Spleen (tissue), 11 donors: Measurements from ENCODE around the gene CHST4. TPM values are rescaled to one million over a fixed set of nuclear protein-coding genes. Genes with fewer than 3 reads are reported as not detected.
"Not testable (repeated sequence)": the region's sequence is repeated elsewhere in the genome, so short reads cannot be mapped to it uniquely, and the experiment has no call there.

Experiments used
- DNase-seq: peaks from one replicate; pipeline ENCODE4 v3.0.0-alpha.2; 2020
- H3K27ac ChIP-seq, 8 donors: fragments of 200-600 bp; sonication (generic) in 7 of 8; 1 replicate in 4 of 8; 2 replicates in 4 of 8; pipeline versions ENCODE4 v1.5.0 to v1.8.0; 2016 to 2021; ENCODE audit warnings: inconsistent platforms in 4 of 8, mild to moderate bottlenecking in 4 of 8, moderate library complexity in 1 of 8
- H3K27me3 ChIP-seq, 7 donors: fragments of 200-600 bp; sonication (generic) in 6 of 7; replicated peaks in 1 of 7; 1 replicate in 4 of 7; 2 replicates in 3 of 7; pipeline versions ENCODE4 v1.5.0 to v1.8.0; 2016 to 2021; ENCODE audit warnings: inconsistent platforms in 3 of 7, mild to moderate bottlenecking in 1 of 7
- H3K36me3 ChIP-seq, 6 donors: fragments of 200-600 bp; sonication (generic) in 5 of 6; 1 replicate in 4 of 6; 2 replicates in 2 of 6; pipeline versions ENCODE4 v1.5.0 to v1.8.0; 2016 to 2021; ENCODE audit warnings: inconsistent platforms in 2 of 6
- H3K4me1 ChIP-seq, 6 donors: fragments of 200-600 bp; sonication (generic) in 5 of 6; 1 replicate in 3 of 6; 2 replicates in 3 of 6; pipeline versions ENCODE4 v1.5.0 to v1.8.0; 2016 to 2021; ENCODE audit warnings: inconsistent platforms in 3 of 6
- H3K4me3 ChIP-seq, 8 donors: fragments of 200-600 bp; sonication (generic) in 7 of 8; 1 replicate in 4 of 8; 2 replicates in 4 of 8; pipeline versions ENCODE4 v1.5.0 to v1.8.0; 2016 to 2021; ENCODE audit warnings: inconsistent platforms in 4 of 8, mild to moderate bottlenecking in 4 of 8, moderate library complexity in 2 of 8
- H3K9me3 ChIP-seq, 8 donors: fragments of 200-600 bp; sonication (generic) in 7 of 8; 1 replicate in 4 of 8; 2 replicates in 4 of 8; pipeline versions ENCODE4 v1.5.0 to v1.8.0; 2016 to 2021; ENCODE audit warnings: inconsistent platforms in 4 of 8
- CTCF ChIP-seq, 11 experiments: fragments of 200-600 bp in 7 of 11; fragments of 450-650 bp in 4 of 11; sonication (generic) in 4 of 11; IDR thresholded peaks in 8 of 11; conservative IDR thresholded peaks in 3 of 11; 1 replicate in 7 of 11; 2 replicates in 4 of 11; pipeline versions ENCODE4 v1.4.0 to v1.8.0; 2016 to 2021; ENCODE audit warnings: antibody characterized with exemption in 11 of 11, inconsistent platforms in 4 of 11, mild to moderate bottlenecking in 1 of 11
- POLR2A ChIP-seq, 3 donors: fragments of 450-650 bp; IDR thresholded peaks; one replicate each; pipeline ENCODE4 v1.5.1; 2017; ENCODE audit warnings: antibody characterized with exemption in 3 of 3, mild to moderate bottlenecking in 1 of 3
- POLR2AphosphoS5 ChIP-seq, 3 donors: sonication (generic); formaldehyde crosslinking; IDR thresholded peaks; one replicate each; pipeline ENCODE4 v1.5.1; 2017; ENCODE audit warnings: antibody characterized with exemption in 3 of 3
- WGBS, 5 donors: extraction: QIAGEN DNeasy Blood & Tissue Kit in 3 of 5; methylation state at CpG; one replicate each; pipeline versions ENCODE4 v1.1.5 to v1.1.7; 2013 to 2018; 5-methylcytosine and 5-hydroxymethylcytosine counted together
- intact Hi-C: fragments of 100-400 bp; cut with DNase I; formaldehyde crosslinking; loops from one replicate; pipeline ENCODE4 v1.15.0; 2023; ENCODE audit warnings: low total_unique reads
- polyA plus RNA-seq, 3 donors: library from polyadenylated mRNA; stranded (reverse); fragments of 200-250 nt; gene quantifications; one replicate each; pipeline ENCODE4 v1.2.1, GENCODE V29; 2013
- total RNA-seq, 7 donors: library from RNA; depleted of rRNA in 3 of 7; stranded (reverse); fragments of >200 nt in 3 of 7; fragmentation: NEBNext Ultra II Directional in 4 of 7; extraction: Animal tissue kit (Norgen Biotek cat#: 25700) in 4 of 7; gene quantifications; one replicate each; pipeline versions ENCODE4 v1.1.0 to v1.2.1, GENCODE V29; 2016 to 2021
- donor health status: healthy with polysubstance abuse.
- donor health status: DM: no; HTN: no; CAD: no; lungs with moderate emphysema.
- donor health status: DM: no; HTN: no; CAD: no.
- donor health status: Bipolar disorder and iron deficiency.
- donor health status: healthy.
- donor health status: DM: no; HTN: no; CAD: no.
- donor health status: DM: yes; HTN: yes; CAD: no.

The CHST4 gene
- total and polyA plus RNA-seq, 10 donors = 0.04 to 0.14 (median 0.10) TPM; not detected in 7

GRCh38 chr16:71557299-71557698 is 31.1 kb downstream of the CHST4 start:
- H3K27ac ChIP-seq = no peak overlapping the region
- peaks cover 0 to 22% (median 12%) of the 10 kb centered on the region in 8 donors for H3K9me3 ChIP-seq
- H3K4me1 ChIP-seq = no peaks in the 10 kb centered on the region
- intact Hi-C loops = no loop called here
- TF ChIP-seq POLR2A (IDR thresholded peaks at IDR 0.05) (no peak), POLR2AphosphoS5 (IDR thresholded peaks at IDR 0.05) (no peak), CTCF (IDR thresholded peaks at IDR 0.05 in 8 of 11, conservative IDR thresholded peaks at IDR 0.05 in 3 of 11) (no peak)
- H3K27me3 ChIP-seq = no peaks in the 10 kb centered on the region
- DNase-seq = no peak
- 84 to 95% (median 86%) methylated on average over 3 of the region's 3 CpGs for WGBS, 5 donors
- H3K4me3 ChIP-seq = no peak overlapping the region
- no peaks in the 10 kb centered on the region for H3K36me3 ChIP-seq

DNA sequence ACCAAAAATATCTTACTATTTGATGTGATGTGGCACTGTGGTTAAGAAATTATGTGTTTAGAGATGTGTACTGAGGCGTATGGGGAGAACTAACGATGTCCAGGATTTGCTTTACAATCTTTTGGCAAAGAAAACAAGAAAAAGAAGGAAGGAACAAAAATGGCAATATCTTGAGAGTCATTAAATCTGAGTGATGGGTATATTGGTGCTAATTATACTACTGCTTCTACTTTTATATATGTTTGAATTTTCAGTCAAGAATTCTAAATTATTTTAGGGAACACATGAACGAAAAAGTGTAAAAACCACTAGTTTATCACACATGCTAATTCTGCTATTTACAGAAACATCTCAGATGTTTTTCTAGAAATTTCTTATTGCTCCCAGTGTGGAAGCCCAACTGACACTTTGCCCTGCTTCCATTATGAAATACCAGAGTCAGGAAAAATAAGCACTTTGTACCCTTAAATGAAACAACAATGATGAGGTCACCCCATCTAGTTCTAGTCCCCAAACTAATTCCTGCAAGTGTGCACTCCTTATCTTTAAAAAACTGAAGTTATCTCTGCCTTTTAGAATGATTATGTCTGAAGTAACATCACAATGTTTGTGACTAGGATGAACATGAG is 31.8 kb downstream of the CHST4 start:
- 66 to 80% (median 70%) methylated on average over 3 of the region's 3 CpGs for WGBS, 5 donors
- TF ChIP-seq POLR2A (IDR thresholded peaks at IDR 0.05) (no peak), POLR2AphosphoS5 (IDR thresholded peaks at IDR 0.05) (no peak), CTCF (IDR thresholded peaks at IDR 0.05 in 8 of 11, conservative IDR thresholded peaks at IDR 0.05 in 3 of 11) (no peak)
- intact Hi-C loops = no loop called here
- Histone ChIP-seq H3K4me3 (no peak overlapping the region), H3K4me1 (no peaks in the 10 kb centered on the region), H3K36me3 (no peaks in the 10 kb centered on the region), H3K27ac (no peak overlapping the region), H3K27me3 (no peaks in the 10 kb centered on the region), H3K9me3 (peaks cover 7 to 29% (median 19%) of the 10 kb centered on the region in 8 donors)
- DNase-seq = no peak

DNA sequence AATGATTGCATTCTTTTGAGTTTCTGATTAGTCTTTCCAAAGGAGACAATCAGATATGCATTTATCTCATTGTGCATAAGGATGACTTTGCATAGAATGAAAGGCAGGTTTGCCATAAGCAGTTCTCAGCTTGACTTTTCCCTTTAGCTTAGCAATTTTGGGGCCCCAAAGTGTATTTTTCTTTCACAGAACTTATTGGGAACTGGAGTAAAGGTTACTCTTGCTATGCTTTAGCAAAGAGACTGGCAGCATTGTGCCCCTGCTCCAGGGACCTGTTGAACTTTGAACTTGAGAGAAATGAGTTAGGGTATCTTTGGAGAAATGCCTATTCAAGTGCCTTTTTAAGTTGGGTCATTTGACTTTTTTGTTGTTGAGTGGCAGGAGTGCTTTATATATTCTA is 33.6 kb downstream of the CHST4 start:
- no peak for DNase-seq
- peaks cover 7 to 29% (median 20%) of the 10 kb centered on the region in 8 donors for H3K9me3 ChIP-seq
- H3K27me3 ChIP-seq = no peaks in the 10 kb centered on the region
- no peak overlapping the region for H3K4me3 ChIP-seq
- no peaks in the 10 kb centered on the region for H3K36me3 ChIP-seq
- H3K4me1 ChIP-seq = peaks cover 5 to 15% (median 10%) of the 10 kb centered on the region in 6 donors
- no peak for TF ChIP-seq POLR2AphosphoS5 (IDR thresholded peaks at IDR 0.05)
- no peak for TF ChIP-seq CTCF (IDR thresholded peaks at IDR 0.05 in 8 of 11, conservative IDR thresholded peaks at IDR 0.05 in 3 of 11)
- no peak for TF ChIP-seq POLR2A (IDR thresholded peaks at IDR 0.05)
- intact Hi-C loops = no loop called here
- no peak overlapping the region for H3K27ac ChIP-seq

DNA sequence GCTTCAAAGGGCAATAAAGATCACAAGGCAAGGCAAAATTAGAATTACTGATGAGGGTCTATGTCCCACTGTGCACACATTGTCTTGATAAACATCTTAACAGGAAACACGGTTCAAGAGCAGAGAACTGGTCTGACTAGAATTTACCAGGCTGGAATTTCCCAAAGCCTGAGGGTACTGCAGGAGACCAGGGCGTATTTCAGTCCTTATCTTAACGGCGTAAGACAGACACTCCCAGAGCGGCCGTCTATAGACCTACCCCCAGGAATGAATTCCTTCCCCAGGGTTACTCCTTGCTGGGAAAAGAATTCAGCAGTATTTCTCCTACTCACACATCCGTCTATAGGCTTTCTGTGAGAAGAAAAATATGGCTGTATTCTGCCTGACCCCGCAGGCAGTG is 35.7 kb downstream of the CHST4 start:
- H3K27ac ChIP-seq, intact Hi-C loops, H3K27me3 ChIP-seq, H3K36me3 ChIP-seq, H3K4me3 ChIP-seq, DNase-seq: not testable (repeated sequence)
- peaks cover 7 to 29% (median 20%) of the 10 kb centered on the region in 8 donors for H3K9me3 ChIP-seq
- WGBS, 5 donors = 81 to 92% (median 87%) methylated on average over 8 of the region's 8 CpGs
- peaks cover 11 to 32% (median 25%) of the 10 kb centered on the region in 6 donors for H3K4me1 ChIP-seq
